GM12878 (cell line): Measurements from ENCODE around the gene USP47. TPM values are rescaled to one million over a fixed set of nuclear protein-coding genes. Genes with fewer than 3 reads are reported as not detected.
A peak's percentile ranks its signal among the peaks of the same experiment; 100 is the strongest.

Source experiments
- BACH1 ChIP-seq: fragments of 450-650 bp; IDR thresholded peaks from 2 replicates; pipeline ENCODE4 v1.6.1; 2017; ENCODE audit warnings: mild to moderate bottlenecking, borderline replicate concordance
- BCL11A ChIP-seq: IDR thresholded peaks from 2 replicates; pipeline ENCODE4 v1.6.1; 2011; ENCODE audit warnings: low read depth, low read length
- CBX3 ChIP-seq: fragments of 200-600 bp; sonication (generic); IDR thresholded peaks from 2 replicates; pipeline ENCODE4 v1.6.1; 2016; ENCODE audit warnings: low read depth, borderline replicate concordance
- CBX5 ChIP-seq: sonication (generic); IDR thresholded peaks from 2 replicates; pipeline ENCODE4 v1.6.1; 2016; ENCODE audit warnings: low read depth, moderate library complexity, mild to moderate bottlenecking, inconsistent platforms
- HDGF ChIP-seq: fragments of 450-650 bp; IDR thresholded peaks from 2 replicates; pipeline ENCODE4 v1.6.1; 2016; ENCODE audit warnings: antibody characterized with exemption
- MLLT1 ChIP-seq: fragments of 450-650 bp; IDR thresholded peaks from 2 replicates; pipeline ENCODE4 v1.6.1; 2016; ENCODE audit warnings: mild to moderate bottlenecking
- MTA3 ChIP-seq: IDR thresholded peaks from 2 replicates; pipeline ENCODE4 v1.6.1; 2012; ENCODE audit warnings: low read length, inconsistent platforms, borderline replicate concordance
- MYB ChIP-seq: fragments of 150-350 bp; IDR thresholded peaks from 2 replicates; pipeline ENCODE4 v1.6.1; 2014; ENCODE audit warnings: mild to moderate bottlenecking, low read depth, low read length, borderline replicate concordance
- NBN ChIP-seq: fragments of 450-650 bp; IDR thresholded peaks from 2 replicates; pipeline ENCODE4 v1.6.1; 2016
- NR2C2 ChIP-seq: IDR thresholded peaks from 2 replicates; pipeline ENCODE4 v1.6.1; 2011; ENCODE audit warnings: borderline replicate concordance, low read depth; ENCODE audit not compliant: control insufficient read depth, insufficient read length
- PAX5 ChIP-seq: IDR thresholded peaks from 2 replicates; pipeline ENCODE4 v1.6.1; 2011; ENCODE audit warnings: low read depth, low read length, borderline replicate concordance
- SKIL ChIP-seq: fragments of 450-650 bp; IDR thresholded peaks from 2 replicates; pipeline ENCODE4 v1.6.1; 2017; ENCODE audit warnings: mild to moderate bottlenecking, low read depth, inconsistent platforms; ENCODE audit not compliant: poor library complexity, severe bottlenecking
- SREBF2 ChIP-seq: IDR thresholded peaks from 2 replicates; pipeline ENCODE4 v1.6.1; 2012; ENCODE audit warnings: mild to moderate bottlenecking, low read length
- YBX1 ChIP-seq: fragments of 450-650 bp; IDR thresholded peaks from 2 replicates; pipeline ENCODE4 v1.6.1; 2016; ENCODE audit warnings: antibody characterized with exemption
- ZNF384 ChIP-seq: IDR thresholded peaks from 2 replicates; pipeline ENCODE4 v1.6.1; 2012; ENCODE audit warnings: low read depth, mild to moderate bottlenecking, low read length, improper control_type of control experiment, borderline replicate concordance
- polyA plus RNA-seq, 11 experiments: library from polyadenylated mRNA; depleted of rRNA in 4 of 11; unstranded in 6 of 11; stranded (reverse) in 5 of 11; fragments of >200 nt; fragmentation: Nextera tagmentation in 4 of 11; fragmentation: Illumina TruSeq in 1 of 11; extraction: Ambion mirVana in 4 of 11; extraction: Trizol in 1 of 11; gene quantifications; 1 replicate in 1 of 11; 2 replicates in 10 of 11; pipeline versions ENCODE4 v1.2.1 to v1.2.3, GENCODE V29; 2011 to 2016; ENCODE audit warnings: inconsistent platforms in 2 of 11, missing spikeins in 2 of 11, low read depth in 1 of 11
- total RNA-seq, 4 experiments: library from RNA; depleted of rRNA in 3 of 4; stranded (reverse); fragments of >200 nt in 3 of 4; fragmentation: Illumina TruSeq in 1 of 4; extraction: Trizol in 1 of 4; gene quantifications; 2 replicates each; pipeline versions ENCODE4 v1.2.1 to v1.2.3, GENCODE V29; 2013 to 2021
- TF ChIP-seq, protein P1 (sequence below): fragments of 450-650 bp; IDR thresholded peaks from 2 replicates; pipeline ENCODE4 v1.6.1; 2017; ENCODE audit warnings: mild to moderate bottlenecking, moderate library complexity
- TF ChIP-seq, protein P2 (sequence below): fragments of 450-650 bp; IDR thresholded peaks from 2 replicates; pipeline ENCODE4 v1.6.1; 2017; ENCODE audit warnings: mild to moderate bottlenecking, moderate library complexity

The USP47 gene
- total and polyA plus RNA-seq, 10 of the 15 experiments (the other 5 are each of a cell fraction or from before 2014, with no cell fraction given), result 13.9 to 54.0 (median 31.6) TPM

DNA sequence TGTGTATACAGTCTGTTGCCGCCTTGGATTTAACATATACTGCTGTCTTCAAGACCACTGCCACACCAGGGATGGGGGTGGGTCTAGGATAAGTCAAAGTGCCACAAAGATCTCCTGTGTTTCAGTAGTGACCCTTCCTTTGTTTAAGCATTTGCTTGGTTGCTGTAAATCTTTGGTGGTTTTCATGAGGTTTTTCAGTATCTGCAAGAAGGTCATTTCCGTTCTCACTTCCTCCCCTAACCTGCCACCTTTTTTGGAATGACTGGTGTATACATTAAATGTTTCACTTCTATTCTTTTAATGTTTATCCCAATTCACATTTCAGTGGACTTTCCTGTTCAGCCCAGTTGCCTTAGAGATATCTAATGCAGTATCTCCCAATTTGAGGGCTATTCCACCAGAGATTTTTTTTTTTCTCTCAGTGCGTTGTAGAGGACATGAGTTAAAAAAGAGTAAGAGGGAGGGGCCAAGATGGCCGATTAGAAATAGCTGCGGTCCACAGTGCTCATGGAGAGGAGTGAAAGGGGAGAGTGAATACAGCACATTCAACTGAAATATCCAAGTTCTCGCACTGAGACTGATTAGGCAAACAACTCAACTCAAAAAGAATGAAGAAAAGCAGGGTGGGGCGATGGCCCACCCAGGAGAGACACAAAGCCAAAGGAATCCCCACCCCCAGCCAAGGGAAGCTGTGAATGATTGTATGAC lies 43.2 kb downstream of the USP47 start (continued):
- TF ChIP-seq CBX5 (peak; percentile 71; the same call in 1 of the 2 replicates), BCL11A (peak; percentile 84), ZNF384 (no peak), HDGF (no peak), SREBF2 (no peak), NR2C2 (no peak), MYB (no peak), CBX3 (no peak), NBN (no peak), MTA3 (peak; percentile 88), PAX5 (peak; percentile 63; the same call in 1 of the 2 replicates), SKIL (peak; percentile 26), MLLT1 (no peak), BACH1 (no peak), YBX1 (no peak)
- TF ChIP-seq, protein P1, sequence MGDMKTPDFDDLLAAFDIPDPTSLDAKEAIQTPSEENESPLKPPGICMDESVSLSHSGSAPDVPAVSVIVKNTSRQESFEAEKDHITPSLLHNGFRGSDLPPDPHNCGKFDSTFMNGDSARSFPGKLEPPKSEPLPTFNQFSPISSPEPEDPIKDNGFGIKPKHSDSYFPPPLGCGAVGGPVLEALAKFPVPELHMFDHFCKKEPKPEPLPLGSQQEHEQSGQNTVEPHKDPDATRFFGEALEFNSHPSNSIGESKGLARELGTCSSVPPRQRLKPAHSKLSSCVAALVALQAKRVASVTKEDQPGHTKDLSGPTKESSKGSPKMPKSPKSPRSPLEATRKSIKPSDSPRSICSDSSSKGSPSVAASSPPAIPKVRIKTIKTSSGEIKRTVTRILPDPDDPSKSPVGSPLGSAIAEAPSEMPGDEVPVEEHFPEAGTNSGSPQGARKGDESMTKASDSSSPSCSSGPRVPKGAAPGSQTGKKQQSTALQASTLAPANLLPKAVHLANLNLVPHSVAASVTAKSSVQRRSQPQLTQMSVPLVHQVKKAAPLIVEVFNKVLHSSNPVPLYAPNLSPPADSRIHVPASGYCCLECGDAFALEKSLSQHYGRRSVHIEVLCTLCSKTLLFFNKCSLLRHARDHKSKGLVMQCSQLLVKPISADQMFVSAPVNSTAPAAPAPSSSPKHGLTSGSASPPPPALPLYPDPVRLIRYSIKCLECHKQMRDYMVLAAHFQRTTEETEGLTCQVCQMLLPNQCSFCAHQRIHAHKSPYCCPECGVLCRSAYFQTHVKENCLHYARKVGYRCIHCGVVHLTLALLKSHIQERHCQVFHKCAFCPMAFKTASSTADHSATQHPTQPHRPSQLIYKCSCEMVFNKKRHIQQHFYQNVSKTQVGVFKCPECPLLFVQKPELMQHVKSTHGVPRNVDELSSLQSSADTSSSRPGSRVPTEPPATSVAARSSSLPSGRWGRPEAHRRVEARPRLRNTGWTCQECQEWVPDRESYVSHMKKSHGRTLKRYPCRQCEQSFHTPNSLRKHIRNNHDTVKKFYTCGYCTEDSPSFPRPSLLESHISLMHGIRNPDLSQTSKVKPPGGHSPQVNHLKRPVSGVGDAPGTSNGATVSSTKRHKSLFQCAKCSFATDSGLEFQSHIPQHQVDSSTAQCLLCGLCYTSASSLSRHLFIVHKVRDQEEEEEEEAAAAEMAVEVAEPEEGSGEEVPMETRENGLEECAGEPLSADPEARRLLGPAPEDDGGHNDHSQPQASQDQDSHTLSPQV, result no peak
- TF ChIP-seq, protein P2, sequence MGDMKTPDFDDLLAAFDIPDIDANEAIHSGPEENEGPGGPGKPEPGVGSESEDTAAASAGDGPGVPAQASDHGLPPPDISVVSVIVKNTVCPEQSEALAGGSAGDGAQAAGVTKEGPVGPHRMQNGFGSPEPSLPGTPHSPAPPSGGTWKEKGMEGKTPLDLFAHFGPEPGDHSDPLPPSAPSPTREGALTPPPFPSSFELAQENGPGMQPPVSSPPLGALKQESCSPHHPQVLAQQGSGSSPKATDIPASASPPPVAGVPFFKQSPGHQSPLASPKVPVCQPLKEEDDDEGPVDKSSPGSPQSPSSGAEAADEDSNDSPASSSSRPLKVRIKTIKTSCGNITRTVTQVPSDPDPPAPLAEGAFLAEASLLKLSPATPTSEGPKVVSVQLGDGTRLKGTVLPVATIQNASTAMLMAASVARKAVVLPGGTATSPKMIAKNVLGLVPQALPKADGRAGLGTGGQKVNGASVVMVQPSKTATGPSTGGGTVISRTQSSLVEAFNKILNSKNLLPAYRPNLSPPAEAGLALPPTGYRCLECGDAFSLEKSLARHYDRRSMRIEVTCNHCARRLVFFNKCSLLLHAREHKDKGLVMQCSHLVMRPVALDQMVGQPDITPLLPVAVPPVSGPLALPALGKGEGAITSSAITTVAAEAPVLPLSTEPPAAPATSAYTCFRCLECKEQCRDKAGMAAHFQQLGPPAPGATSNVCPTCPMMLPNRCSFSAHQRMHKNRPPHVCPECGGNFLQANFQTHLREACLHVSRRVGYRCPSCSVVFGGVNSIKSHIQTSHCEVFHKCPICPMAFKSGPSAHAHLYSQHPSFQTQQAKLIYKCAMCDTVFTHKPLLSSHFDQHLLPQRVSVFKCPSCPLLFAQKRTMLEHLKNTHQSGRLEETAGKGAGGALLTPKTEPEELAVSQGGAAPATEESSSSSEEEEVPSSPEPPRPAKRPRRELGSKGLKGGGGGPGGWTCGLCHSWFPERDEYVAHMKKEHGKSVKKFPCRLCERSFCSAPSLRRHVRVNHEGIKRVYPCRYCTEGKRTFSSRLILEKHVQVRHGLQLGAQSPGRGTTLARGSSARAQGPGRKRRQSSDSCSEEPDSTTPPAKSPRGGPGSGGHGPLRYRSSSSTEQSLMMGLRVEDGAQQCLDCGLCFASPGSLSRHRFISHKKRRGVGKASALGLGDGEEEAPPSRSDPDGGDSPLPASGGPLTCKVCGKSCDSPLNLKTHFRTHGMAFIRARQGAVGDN, result no peak
